ENCODE results near the gene DAPK1.

DAPK1 gene

GRCh38 chr9:87581513-87581912 is 83.8 kb downstream of the DAPK1 start:
- no peak overlapping the region for H3K4me3 ChIP-seq (ENCODE audit: low read depth, low read length)
- TF ChIP-seq, protein P1, sequence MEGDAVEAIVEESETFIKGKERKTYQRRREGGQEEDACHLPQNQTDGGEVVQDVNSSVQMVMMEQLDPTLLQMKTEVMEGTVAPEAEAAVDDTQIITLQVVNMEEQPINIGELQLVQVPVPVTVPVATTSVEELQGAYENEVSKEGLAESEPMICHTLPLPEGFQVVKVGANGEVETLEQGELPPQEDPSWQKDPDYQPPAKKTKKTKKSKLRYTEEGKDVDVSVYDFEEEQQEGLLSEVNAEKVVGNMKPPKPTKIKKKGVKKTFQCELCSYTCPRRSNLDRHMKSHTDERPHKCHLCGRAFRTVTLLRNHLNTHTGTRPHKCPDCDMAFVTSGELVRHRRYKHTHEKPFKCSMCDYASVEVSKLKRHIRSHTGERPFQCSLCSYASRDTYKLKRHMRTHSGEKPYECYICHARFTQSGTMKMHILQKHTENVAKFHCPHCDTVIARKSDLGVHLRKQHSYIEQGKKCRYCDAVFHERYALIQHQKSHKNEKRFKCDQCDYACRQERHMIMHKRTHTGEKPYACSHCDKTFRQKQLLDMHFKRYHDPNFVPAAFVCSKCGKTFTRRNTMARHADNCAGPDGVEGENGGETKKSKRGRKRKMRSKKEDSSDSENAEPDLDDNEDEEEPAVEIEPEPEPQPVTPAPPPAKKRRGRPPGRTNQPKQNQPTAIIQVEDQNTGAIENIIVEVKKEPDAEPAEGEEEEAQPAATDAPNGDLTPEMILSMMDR (IDR thresholded peaks at IDR 0.05; ENCODE audit: low read depth, low read length, missing control alignments) = no peak
- DNase-seq (ENCODE audit: low read depth) = no peak
- in situ Hi-C loops (cut with HindIII; ENCODE audit: low sequenced_read_pairs) = no loop called here

DNA sequence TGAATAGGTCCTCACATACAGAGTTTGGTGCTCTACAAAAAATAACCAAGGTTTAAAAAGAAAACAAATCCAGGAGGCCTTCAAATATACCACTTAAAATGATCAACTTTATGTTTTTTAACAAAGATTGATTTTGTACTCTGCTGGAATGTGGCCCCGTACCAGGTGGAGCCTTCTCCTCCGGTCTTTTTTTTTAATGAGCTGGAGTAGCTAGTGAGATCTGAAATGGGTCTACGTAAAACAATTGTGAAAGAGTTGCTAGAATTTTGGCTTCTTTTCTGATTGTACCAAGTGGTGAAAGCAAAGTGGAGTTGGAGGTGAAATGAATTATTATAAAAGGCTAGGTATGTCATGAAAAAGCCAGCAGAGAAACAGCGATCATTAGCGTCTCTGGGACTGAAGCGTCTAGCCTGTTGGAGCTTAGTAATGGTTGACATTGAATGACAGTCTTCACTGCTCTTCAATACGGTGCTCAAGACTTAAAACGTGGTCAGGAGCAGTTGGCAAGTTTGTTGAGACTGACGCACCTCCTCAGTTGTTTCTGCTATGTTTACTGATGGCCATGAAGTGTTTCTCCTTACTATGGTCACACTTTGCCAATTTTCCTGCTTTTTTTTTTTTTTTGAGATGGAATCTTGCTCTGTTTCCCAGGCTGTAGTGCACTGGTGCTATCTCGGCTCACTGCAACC is 84.4 kb downstream of the DAPK1 start:
- in situ Hi-C loops (cut with HindIII; ENCODE audit: low sequenced_read_pairs) = no loop called here
- no peak for DNase-seq (ENCODE audit: low read depth)
- TF ChIP-seq, protein P1 (IDR thresholded peaks at IDR 0.05; ENCODE audit: low read depth, low read length, missing control alignments) = no peak
- no peak overlapping the region for H3K4me3 ChIP-seq (ENCODE audit: low read depth, low read length)

- in situ Hi-C loops (cut with HindIII; ENCODE audit: low sequenced_read_pairs) = no loop called here
- TF ChIP-seq, protein P1 (IDR thresholded peaks at IDR 0.05; ENCODE audit: low read depth, low read length, missing control alignments) = no peak
- no peak overlapping the region for H3K4me3 ChIP-seq (ENCODE audit: low read depth, low read length)
Measured at GRCh38 chr9:87584326-87584725, 86.7 kb downstream of the DAPK1 start.

DNA sequence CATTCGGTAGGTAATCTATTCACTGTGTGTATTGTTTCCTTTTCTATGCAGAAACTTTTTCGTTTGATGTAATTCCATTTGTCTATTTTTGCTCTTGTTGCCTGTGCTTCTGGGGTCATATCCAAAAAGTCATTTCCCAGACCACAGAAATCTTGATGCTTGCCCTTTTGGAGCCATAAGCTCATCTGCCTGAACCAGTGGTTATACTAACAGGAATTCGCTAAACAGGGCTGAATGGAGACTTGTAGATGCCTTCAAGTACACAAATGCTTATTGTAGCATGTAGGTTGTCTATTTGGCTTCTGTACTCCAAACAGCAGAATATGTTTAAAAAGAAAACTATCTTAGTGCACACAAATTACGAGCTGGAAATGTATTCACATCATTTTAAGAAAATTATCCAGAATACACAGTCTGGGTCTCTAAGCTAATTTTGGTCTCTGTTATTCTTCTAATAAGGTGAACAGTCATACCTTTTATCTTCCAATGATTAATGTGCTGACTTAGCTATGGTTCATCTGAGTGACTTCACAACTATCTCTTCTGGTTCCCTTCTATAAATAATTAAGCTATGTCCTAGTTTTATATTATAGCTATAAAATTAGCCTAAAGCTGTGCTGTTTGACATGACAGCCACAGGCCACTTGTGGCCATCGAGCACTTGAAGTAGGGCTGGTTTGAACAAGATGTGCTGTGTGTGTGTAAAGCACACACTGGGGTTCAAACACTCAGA is 87.6 kb downstream of the DAPK1 start:
- DNase-seq (ENCODE audit: low read depth) = no peak
- TF ChIP-seq, protein P1 (IDR thresholded peaks at IDR 0.05; ENCODE audit: low read depth, low read length, missing control alignments) = no peak
- no peak overlapping the region for H3K4me3 ChIP-seq (ENCODE audit: low read depth, low read length)
- in situ Hi-C loops (cut with HindIII; ENCODE audit: low sequenced_read_pairs) = no loop called here

More at GRCh38 chr9:87584326-87584725, 86.7 kb downstream of the DAPK1 start:
- no peak for DNase-seq (ENCODE audit: low read depth)

DNA sequence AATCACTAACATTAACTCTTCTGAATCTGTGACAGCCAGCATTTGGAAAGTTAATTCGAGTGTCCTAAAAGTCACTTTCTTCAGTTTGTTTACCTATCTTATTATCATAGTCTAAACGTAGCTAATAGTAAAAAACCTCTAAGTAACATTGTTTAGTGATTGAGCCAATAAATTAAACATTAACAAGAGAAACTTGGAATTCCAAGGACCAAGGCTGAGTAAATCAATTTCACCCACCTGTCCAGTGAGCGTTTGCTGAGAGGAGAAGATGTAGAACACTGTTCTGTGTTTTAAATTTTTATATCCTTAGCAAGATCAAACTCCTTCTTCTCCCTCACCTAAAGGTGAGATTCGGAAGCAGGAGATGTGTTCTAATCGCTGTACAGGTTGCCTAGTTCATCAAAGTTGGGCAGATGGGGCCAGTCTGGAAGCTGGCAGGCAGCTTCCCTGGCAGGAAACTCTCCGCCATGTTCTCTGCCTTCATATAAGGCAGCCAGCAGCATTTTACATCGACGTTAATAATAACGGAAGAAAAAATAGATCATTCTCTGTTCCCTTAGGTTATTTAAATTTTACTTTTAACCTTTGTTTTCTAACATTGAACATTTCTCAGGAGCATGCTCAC is 89.2 kb downstream of the DAPK1 start:
- TF ChIP-seq, protein P1 (IDR thresholded peaks at IDR 0.05; ENCODE audit: low read depth, low read length, missing control alignments) = no peak
- no peak for DNase-seq (ENCODE audit: low read depth)
- in situ Hi-C loops (cut with HindIII; ENCODE audit: low sequenced_read_pairs) = no loop called here
- no peak overlapping the region for H3K4me3 ChIP-seq (ENCODE audit: low read depth, low read length)

DNA sequence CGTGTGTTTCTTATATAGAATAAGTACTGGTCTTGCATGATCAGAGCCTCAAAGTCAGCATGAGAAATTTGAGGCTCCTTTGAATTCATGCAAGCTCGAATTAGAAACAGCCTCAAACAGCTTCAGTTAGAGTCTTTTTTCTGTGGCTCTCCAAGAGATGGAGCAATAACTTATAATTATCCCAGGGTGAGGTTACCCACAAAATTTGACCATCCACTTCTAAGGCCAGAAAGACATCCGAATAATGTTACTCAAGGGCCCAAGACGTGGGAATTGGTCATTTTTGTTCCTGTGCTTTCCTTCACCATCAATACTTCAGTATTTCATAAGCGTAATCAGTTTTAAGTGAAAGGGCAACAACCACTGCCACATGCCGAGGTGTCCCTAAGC is 89.7 kb downstream of the DAPK1 start:
- no peak overlapping the region for H3K4me3 ChIP-seq (ENCODE audit: low read depth, low read length)
- in situ Hi-C loops (cut with HindIII; ENCODE audit: low sequenced_read_pairs) = no loop called here
- TF ChIP-seq, protein P1 (IDR thresholded peaks at IDR 0.05; ENCODE audit: low read depth, low read length, missing control alignments) = no peak
- DNase-seq (ENCODE audit: low read depth) = no peak
